ENCODE results near the gene MARCKSL1. TPM values are rescaled to one million over a fixed set of nuclear protein-coding genes. Genes with fewer than 3 reads are reported as not detected.

Gene MARCKSL1, protein sequence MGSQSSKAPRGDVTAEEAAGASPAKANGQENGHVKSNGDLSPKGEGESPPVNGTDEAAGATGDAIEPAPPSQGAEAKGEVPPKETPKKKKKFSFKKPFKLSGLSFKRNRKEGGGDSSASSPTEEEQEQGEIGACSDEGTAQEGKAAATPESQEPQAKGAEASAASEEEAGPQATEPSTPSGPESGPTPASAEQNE
- total RNA-seq: 13.9 TPM in 2 replicates

DNA sequence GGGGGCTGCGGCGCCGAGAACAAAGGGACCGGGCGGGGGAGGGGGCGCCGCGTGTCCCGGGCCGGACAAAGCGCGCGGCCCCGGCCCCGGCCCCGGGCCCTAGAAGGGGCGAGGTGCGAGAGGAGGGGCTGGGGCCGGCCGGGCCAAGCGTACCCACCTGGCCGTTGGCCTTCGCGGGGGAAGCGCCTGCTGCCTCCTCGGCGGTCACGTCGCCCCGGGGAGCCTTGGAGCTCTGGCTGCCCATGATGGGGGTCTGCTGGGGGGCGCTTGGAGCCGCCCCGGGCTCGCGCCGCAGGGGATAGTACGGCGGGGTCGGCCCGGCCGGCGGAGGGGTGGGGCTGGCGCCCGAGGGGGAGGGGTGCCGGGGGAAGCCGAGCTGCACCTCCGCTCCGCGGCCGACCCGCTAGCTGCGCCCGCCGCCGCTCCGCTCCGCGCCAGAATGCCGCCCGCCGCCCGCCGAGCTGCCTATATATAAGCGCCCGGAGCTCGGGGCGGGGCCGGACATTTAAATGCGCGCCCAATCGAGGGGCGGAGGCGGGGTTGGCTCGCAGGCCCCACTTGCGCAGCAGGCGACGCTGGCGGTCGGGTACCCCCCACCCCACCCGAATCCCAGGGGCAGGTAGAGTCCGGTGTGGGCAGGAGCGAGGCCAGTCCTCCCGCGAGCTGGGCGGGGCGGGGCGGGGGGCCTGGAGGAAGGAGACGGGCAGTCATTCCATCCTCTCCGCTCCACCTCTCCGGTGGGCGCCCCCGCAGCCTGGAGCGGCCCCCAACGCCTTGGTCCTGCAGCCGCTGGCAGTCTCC, at the start of gene MARCKSL1:
Gene MARCKSL1, minus strand, starts transcription at position 444 of the 801 bp plus-strand sequence. Its CDS starts 200 bp downstream, at position 244.

DNA sequence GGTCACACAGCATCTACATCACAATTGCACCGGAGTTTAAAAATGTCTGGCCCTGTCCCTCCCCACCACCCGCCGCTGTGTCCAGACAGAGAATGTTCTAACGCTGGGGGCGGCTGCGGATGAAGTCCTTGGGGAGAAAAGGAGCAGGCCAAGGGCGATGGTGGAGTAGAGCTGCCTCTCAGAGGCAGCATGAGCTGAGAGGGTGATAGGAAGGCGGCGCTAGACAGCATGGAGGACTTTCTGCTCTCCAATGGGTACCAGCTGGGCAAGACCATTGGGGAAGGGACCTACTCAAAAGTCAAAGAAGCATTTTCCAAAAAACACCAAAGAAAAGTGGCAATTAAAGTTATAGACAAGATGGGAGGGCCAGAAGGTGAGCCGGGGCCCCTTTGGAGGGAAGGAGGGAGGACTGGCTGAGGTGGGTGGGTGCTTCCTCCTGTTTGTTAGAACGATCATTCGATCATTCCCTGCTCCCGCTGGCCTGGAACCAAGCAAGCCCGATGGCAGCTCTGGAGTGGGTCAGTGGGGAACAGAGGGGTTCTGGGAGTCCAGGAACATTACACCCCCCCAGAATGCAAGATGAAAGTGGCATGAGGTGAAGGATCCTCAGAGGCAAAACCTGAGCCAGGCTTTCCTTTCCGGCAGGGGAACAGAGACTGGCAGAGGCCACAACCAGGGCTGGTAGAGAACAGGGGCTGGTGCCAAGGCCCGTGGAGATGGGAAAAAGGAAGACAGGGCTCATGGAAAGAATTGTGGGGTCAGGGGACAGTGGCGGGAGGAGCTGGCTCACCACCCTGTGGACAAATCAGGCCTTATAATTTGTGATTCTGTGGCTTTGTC, 26.7 kb upstream of the MARCKSL1 start, which contains the start of the genes FAM229A and TSSK3:
Gene FAM229A, minus strand, starts transcription at position 12 of the 840 bp plus-strand sequence. CDS start 394 bp downstream, outside the sequence.
Gene TSSK3, plus strand, starts transcription at position 66 of the 840 bp plus-strand sequence. Its CDS starts 163 bp downstream, at position 229.

DNA sequence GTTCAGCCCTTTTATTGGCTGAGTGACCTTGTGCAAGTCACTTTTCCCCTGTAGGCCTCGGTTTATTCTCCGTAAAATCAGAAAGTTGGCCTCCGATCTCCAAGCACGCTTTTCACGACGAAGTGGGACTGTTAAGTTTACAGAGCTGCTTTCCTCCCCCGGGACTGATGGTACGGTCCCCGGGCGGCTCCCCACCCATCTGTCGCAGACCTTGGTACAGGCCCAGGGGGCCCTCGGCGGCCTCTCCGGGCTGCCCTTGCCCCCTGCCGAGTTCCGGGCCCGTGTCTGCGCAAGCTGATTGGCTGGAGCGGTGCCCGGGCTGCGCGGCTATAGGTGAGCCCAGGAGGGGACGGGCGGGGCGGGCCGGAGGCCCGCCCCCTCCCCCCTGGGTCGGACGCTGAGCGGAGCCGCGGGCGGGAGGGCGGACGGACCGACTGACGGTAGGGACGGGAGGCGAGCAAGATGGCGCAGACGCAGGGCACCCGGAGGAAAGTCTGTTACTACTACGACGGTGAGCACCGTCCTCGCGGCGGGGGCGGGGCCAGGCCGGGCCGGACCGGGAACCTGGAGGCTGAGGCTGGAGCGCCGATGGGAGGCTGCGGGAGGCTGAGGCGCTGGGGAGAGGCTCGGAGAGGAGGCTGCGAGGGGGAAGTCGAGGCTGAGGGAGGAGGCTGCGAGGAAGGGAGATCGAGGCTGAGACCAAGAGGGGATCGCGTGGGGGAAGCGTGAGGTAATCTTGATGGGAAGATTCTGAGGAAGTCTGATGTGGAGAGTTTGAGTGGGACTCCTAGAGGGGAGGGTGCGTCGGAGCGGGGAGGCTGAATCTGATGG, 44.1 kb downstream of the MARCKSL1 start, which contains the start of gene HDAC1:
Gene HDAC1, plus strand, starts transcription at position 376 of the 831 bp plus-strand sequence. Its CDS starts 87 bp downstream, at position 463.

Other genes starting within 250 kb of the MARCKSL1 start
- gene KPNA6, start 228.2 kb downstream of the MARCKSL1 start, total RNA-seq: 29.6 and 33.0 TPM in 2 replicates
- 87.7 and 107 TPM in 2 replicates for gene TXLNA, start 156.6 kb downstream of the MARCKSL1 start, total RNA-seq
- gene CCDC28B, start 135.6 kb downstream of the MARCKSL1 start, total RNA-seq: 15.6 and 17.6 TPM in 2 replicates
- 2.1 and 2.5 TPM in 2 replicates for gene IQCC, start 130.6 kb downstream of the MARCKSL1 start, total RNA-seq
- gene DCDC2B, start 127.1 kb downstream of the MARCKSL1 start, total RNA-seq: not detected in 2 replicates
- 20.7 and 22.7 TPM in 2 replicates for gene TMEM234, start 113.9 kb downstream of the MARCKSL1 start, total RNA-seq
- 285 and 327 TPM in 2 replicates for gene EIF3I, start 113.8 kb downstream of the MARCKSL1 start, total RNA-seq
- 0.79 and 1.7 TPM in 2 replicates for gene FAM167B, start 89.0 kb downstream of the MARCKSL1 start, total RNA-seq
- gene LCK, start 85.0 kb downstream of the MARCKSL1 start, total RNA-seq: not detected in 2 replicates
- 113 and 116 TPM in 2 replicates for gene HDAC1, start 44.1 kb downstream of the MARCKSL1 start, total RNA-seq
- gene FAM229A, start 26.3 kb upstream of the MARCKSL1 start, total RNA-seq: 0.66 and 0.99 TPM in 2 replicates
- 0.40 and 1.7 TPM in 2 replicates for gene TSSK3, start 26.3 kb upstream of the MARCKSL1 start, total RNA-seq
- 56.5 and 60.6 TPM in 2 replicates for gene BSDC1, start 58.2 kb upstream of the MARCKSL1 start, total RNA-seq
- under 0.01 TPM in 2 replicates for gene ZBTB8B, start 128.8 kb upstream of the MARCKSL1 start, total RNA-seq
- 6.2 and 7.3 TPM in 2 replicates for gene ZBTB8A, start 203.2 kb upstream of the MARCKSL1 start, total RNA-seq

Data from aortic smooth muscle cell (primary cell).